ENCODE measurements around the gene RALGAPA1.

- no peak for TF ChIP-seq CTCF (IDR thresholded peaks at IDR 0.05; ENCODE audit: poor library complexity)
- no peak for TF ChIP-seq EZH2phosphoT487 (IDR thresholded peaks at IDR 0.05; ENCODE audit: low read depth, severe bottlenecking, unreplicated experiment)
These were observed 177.9 kb downstream of the RALGAPA1 start for GRCh38 chr14:35631071-35631805.

All from hepatocyte (in vitro differentiated cells).